Glutamatergic neuron (in vitro differentiated cells): ENCODE data around the gene HNRNPA1. TPM values are rescaled to one million over a fixed set of nuclear protein-coding genes. Genes with fewer than 3 reads are reported as not detected.
A peak's percentile ranks its signal among the peaks of the same experiment; 100 is the strongest.

Experiments used
- DNase-seq: peaks from one replicate; pipeline ENCODE4 v3.0.0; 2022
- H3K27ac Mint-ChIP-seq: one replicate; pipeline ENCODE4 v1.8.0; 2020; ENCODE audit warnings: mild to moderate bottlenecking, mixed read lengths, inconsistent platforms; ENCODE audit not compliant: unreplicated experiment
- H3K27me3 Mint-ChIP-seq: one replicate; pipeline ENCODE4 v1.8.0; 2020; ENCODE audit warnings: mild to moderate bottlenecking, moderate library complexity, mixed read lengths, inconsistent platforms; ENCODE audit not compliant: unreplicated experiment
- H3K36me3 Mint-ChIP-seq: one replicate; pipeline ENCODE4 v1.8.0; 2020; ENCODE audit warnings: mild to moderate bottlenecking, mixed read lengths, inconsistent platforms; ENCODE audit not compliant: unreplicated experiment
- H3K4me1 Mint-ChIP-seq: one replicate; pipeline ENCODE4 v1.8.0; 2020; ENCODE audit warnings: mild to moderate bottlenecking, low read depth, mixed read lengths, inconsistent platforms; ENCODE audit not compliant: unreplicated experiment
- H3K4me3 Mint-ChIP-seq: one replicate; pipeline ENCODE4 v1.8.0; 2020; ENCODE audit warnings: mild to moderate bottlenecking, mixed read lengths, inconsistent platforms; ENCODE audit not compliant: unreplicated experiment
- H3K9me3 Mint-ChIP-seq: one replicate; pipeline ENCODE4 v1.8.0; 2020; ENCODE audit warnings: mild to moderate bottlenecking, moderate library complexity, mixed read lengths, inconsistent platforms; ENCODE audit not compliant: unreplicated experiment
- CTCF ChIP-seq: fragments of 200-600 bp; sonication (generic); IDR thresholded peaks from one replicate; pipeline ENCODE4 v1.5.0; 2021; ENCODE audit not compliant: partially characterized antibody, unreplicated experiment
- total RNA-seq: library from RNA; stranded (reverse); fragmentation: NEBNext Ultra II Directional; extraction: Animal tissue kit (Norgen Biotek cat#: 25700); gene quantifications from one replicate; pipeline ENCODE4 v1.2.1, GENCODE V29; 2021; ENCODE audit not compliant: unreplicated experiment

Gene HNRNPA1
- total RNA-seq, 1 donor from 2014 or later, result 1,556 TPM

- Mint-ChIP-seq H3K36me3 (no peaks in the 10 kb centered on the region), H3K27ac (peak overlapping the region; percentile 78), H3K27me3 (peaks cover 7% of the 10 kb centered on the region), H3K4me1 (peaks cover 5% of the 10 kb centered on the region), H3K4me3 (no peak overlapping the region), H3K9me3 (no peaks in the 10 kb centered on the region)
- DNase-seq, result no peak
- TF ChIP-seq CTCF, result peak; percentile 64
These were observed 28.8 kb upstream of the HNRNPA1 start for GRCh38 chr12:54251667-54252284.

GRCh38 chr12:54253240-54253639, 27.3 kb upstream of the HNRNPA1 start:
- H3K4me3 Mint-ChIP-seq, result no peak overlapping the region
- no peak overlapping the region for H3K27ac Mint-ChIP-seq
- peaks cover 8% of the 10 kb centered on the region for H3K27me3 Mint-ChIP-seq
- H3K4me1 Mint-ChIP-seq, result peaks cover 16% of the 10 kb centered on the region
- H3K36me3 Mint-ChIP-seq, result no peaks in the 10 kb centered on the region
- DNase-seq, result no peak
- no peaks in the 10 kb centered on the region for H3K9me3 Mint-ChIP-seq
- no peak for TF ChIP-seq CTCF

GRCh38 chr12:54257332-54257731, 23.2 kb upstream of the HNRNPA1 start:
- Mint-ChIP-seq H3K36me3 (no peaks in the 10 kb centered on the region), H3K27ac (peak overlapping the region; percentile 98), H3K4me1 (peaks cover 36% of the 10 kb centered on the region), H3K9me3 (peaks cover 4% of the 10 kb centered on the region), H3K4me3 (peak overlapping the region; percentile 89), H3K27me3 (peaks cover 9% of the 10 kb centered on the region)
- DNase-seq, result no peak
- TF ChIP-seq CTCF, result no peak

- Mint-ChIP-seq H3K4me1 (peaks cover 41% of the 10 kb centered on the region), H3K9me3 (peaks cover 4% of the 10 kb centered on the region), H3K27ac (peak overlapping the region; percentile 98), H3K36me3 (no peaks in the 10 kb centered on the region), H3K4me3 (peak overlapping the region; percentile 89), H3K27me3 (peaks cover 9% of the 10 kb centered on the region)
- TF ChIP-seq CTCF, result no peak
- no peak for DNase-seq
These were observed 22.3 kb upstream of the HNRNPA1 start for GRCh38 chr12:54258201-54258681.

- Mint-ChIP-seq H3K27ac (peak overlapping the region; percentile 98), H3K4me1 (peaks cover 41% of the 10 kb centered on the region), H3K9me3 (peaks cover 4% of the 10 kb centered on the region), H3K36me3 (no peaks in the 10 kb centered on the region), H3K4me3 (peak overlapping the region; percentile 89), H3K27me3 (peaks cover 9% of the 10 kb centered on the region)
- peak; percentile 88 for DNase-seq
- TF ChIP-seq CTCF, result no peak
These were observed 21.1 kb upstream of the HNRNPA1 start for GRCh38 chr12:54259194-54260011.
